ENCODE measurements around the gene GRIN2B. TPM values are rescaled to one million over a fixed set of nuclear protein-coding genes. Genes with fewer than 3 reads are reported as not detected.

Gene GRIN2B
- total and polyA plus RNA-seq, 4 donors: under 0.01 to 0.03 (median 0.01) TPM; not detected in 1

- H3K4me3 ChIP-seq (ENCODE audit: low read depth in 1 of 3, low read length in 3 of 3): no peak overlapping the region
- H3K4me1 ChIP-seq (ENCODE audit: control insufficient read depth in 4 of 4, insufficient read depth in 4 of 4, low read length in 3 of 4): no peaks in the 10 kb centered on the region
- no peaks in the 10 kb centered on the region for H3K36me3 ChIP-seq (ENCODE audit: control insufficient read depth in 4 of 4, insufficient read depth in 3 of 4, low read depth in 1 of 4, low read length in 3 of 4)
- peaks cover 0 to 6% (median under 1%) of the 10 kb centered on the region in 4 donors for H3K27me3 ChIP-seq (ENCODE audit: control insufficient read depth in 4 of 4, insufficient read depth in 4 of 4, low read length in 3 of 4)
- no peak for DNase-seq (ENCODE audit: low spot score)
- H3K9me3 ChIP-seq (ENCODE audit: control insufficient read depth in 4 of 4, low read length in 3 of 4): no peaks in the 10 kb centered on the region
- TF ChIP-seq RXRA (IDR thresholded peaks at IDR 0.05) (no peak), HNF4G (IDR thresholded peaks at IDR 0.05) (no peak), TAF1 (conservative IDR thresholded peaks at IDR 0.05) (no peak), MAX (IDR thresholded peaks at IDR 0.05) (no peak), ATF3 (IDR thresholded peaks at IDR 0.05) (no peak), FOXA2 (IDR thresholded peaks at IDR 0.05) (no peak), EGR1 (IDR thresholded peaks at IDR 0.05; ENCODE audit: low read depth in 2 of 2) (no peak), RAD21 (IDR thresholded peaks at IDR 0.05) (no peak), HNF4A (conservative IDR thresholded peaks at IDR 0.05) (no peak), NR2F2 (IDR thresholded peaks at IDR 0.05) (no peak), JUND (IDR thresholded peaks at IDR 0.05) (no peak), FOXA1 (IDR thresholded peaks at IDR 0.05) (no peak), GABPA (IDR thresholded peaks at IDR 0.05 in 1 of 2, conservative IDR thresholded peaks at IDR 0.05 in 1 of 2) (no peak), YY1 (IDR thresholded peaks at IDR 0.05) (no peak), SP1 (IDR thresholded peaks at IDR 0.05) (no peak)
- TF ChIP-seq, protein P1, sequence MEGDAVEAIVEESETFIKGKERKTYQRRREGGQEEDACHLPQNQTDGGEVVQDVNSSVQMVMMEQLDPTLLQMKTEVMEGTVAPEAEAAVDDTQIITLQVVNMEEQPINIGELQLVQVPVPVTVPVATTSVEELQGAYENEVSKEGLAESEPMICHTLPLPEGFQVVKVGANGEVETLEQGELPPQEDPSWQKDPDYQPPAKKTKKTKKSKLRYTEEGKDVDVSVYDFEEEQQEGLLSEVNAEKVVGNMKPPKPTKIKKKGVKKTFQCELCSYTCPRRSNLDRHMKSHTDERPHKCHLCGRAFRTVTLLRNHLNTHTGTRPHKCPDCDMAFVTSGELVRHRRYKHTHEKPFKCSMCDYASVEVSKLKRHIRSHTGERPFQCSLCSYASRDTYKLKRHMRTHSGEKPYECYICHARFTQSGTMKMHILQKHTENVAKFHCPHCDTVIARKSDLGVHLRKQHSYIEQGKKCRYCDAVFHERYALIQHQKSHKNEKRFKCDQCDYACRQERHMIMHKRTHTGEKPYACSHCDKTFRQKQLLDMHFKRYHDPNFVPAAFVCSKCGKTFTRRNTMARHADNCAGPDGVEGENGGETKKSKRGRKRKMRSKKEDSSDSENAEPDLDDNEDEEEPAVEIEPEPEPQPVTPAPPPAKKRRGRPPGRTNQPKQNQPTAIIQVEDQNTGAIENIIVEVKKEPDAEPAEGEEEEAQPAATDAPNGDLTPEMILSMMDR (IDR thresholded peaks at IDR 0.05; ENCODE audit: low read depth, low read length, missing input control): no peak
- TF ChIP-seq, protein P2, sequence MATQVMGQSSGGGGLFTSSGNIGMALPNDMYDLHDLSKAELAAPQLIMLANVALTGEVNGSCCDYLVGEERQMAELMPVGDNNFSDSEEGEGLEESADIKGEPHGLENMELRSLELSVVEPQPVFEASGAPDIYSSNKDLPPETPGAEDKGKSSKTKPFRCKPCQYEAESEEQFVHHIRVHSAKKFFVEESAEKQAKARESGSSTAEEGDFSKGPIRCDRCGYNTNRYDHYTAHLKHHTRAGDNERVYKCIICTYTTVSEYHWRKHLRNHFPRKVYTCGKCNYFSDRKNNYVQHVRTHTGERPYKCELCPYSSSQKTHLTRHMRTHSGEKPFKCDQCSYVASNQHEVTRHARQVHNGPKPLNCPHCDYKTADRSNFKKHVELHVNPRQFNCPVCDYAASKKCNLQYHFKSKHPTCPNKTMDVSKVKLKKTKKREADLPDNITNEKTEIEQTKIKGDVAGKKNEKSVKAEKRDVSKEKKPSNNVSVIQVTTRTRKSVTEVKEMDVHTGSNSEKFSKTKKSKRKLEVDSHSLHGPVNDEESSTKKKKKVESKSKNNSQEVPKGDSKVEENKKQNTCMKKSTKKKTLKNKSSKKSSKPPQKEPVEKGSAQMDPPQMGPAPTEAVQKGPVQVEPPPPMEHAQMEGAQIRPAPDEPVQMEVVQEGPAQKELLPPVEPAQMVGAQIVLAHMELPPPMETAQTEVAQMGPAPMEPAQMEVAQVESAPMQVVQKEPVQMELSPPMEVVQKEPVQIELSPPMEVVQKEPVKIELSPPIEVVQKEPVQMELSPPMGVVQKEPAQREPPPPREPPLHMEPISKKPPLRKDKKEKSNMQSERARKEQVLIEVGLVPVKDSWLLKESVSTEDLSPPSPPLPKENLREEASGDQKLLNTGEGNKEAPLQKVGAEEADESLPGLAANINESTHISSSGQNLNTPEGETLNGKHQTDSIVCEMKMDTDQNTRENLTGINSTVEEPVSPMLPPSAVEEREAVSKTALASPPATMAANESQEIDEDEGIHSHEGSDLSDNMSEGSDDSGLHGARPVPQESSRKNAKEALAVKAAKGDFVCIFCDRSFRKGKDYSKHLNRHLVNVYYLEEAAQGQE (IDR thresholded peaks at IDR 0.05): no peak
- TF ChIP-seq, protein P3, sequence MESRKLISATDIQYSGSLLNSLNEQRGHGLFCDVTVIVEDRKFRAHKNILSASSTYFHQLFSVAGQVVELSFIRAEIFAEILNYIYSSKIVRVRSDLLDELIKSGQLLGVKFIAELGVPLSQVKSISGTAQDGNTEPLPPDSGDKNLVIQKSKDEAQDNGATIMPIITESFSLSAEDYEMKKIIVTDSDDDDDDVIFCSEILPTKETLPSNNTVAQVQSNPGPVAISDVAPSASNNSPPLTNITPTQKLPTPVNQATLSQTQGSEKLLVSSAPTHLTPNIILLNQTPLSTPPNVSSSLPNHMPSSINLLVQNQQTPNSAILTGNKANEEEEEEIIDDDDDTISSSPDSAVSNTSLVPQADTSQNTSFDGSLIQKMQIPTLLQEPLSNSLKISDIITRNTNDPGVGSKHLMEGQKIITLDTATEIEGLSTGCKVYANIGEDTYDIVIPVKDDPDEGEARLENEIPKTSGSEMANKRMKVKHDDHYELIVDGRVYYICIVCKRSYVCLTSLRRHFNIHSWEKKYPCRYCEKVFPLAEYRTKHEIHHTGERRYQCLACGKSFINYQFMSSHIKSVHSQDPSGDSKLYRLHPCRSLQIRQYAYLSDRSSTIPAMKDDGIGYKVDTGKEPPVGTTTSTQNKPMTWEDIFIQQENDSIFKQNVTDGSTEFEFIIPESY (IDR thresholded peaks at IDR 0.05): no peak
- no peak overlapping the region for H3K9ac ChIP-seq (ENCODE audit: low read depth in 1 of 2, low read length in 2 of 2)
- no peak overlapping the region for H3K27ac ChIP-seq (ENCODE audit: low read depth in 1 of 2, low read length in 2 of 2)
These were observed 7.4 kb downstream of the GRIN2B start for GRCh38 chr12:13973996-13974395.

All from liver (tissue), 9 donors.